Measurements from ENCODE around the gene TMEM169.
"Not testable (repeated sequence)": the region's sequence is repeated elsewhere in the genome, so short reads cannot be mapped to it uniquely, and the experiment has no call there.

Gene TMEM169

DNA sequence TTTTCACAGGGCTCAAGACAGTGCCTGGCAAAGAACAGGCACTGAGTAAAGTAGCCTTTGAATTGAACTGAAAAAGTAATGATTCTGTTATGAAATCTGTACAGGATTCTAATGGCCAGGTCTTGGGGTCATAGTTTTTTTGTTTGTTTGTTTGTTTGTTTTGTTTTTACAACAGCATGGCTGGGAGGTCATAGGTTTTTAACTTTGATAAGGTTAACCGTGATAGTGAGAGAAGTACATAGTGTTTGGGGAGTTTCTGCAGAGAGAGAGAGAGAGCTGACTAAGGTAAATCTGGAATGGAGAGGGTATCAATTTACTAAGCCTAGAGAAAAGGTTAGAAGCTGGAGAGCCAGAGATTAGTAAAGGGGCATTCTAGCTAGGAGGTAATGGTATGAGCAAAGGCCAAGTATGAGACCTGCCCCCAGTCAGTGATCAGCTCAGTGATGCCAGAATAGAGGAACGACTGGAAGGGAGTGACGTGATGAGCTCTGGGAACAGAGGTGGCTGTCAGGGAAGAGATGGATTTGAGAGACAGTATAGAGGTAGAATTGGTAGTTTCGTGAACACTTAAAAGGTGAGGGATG, 53.3 kb downstream of the TMEM169 start:
- no peak for DNase-seq

DNA sequence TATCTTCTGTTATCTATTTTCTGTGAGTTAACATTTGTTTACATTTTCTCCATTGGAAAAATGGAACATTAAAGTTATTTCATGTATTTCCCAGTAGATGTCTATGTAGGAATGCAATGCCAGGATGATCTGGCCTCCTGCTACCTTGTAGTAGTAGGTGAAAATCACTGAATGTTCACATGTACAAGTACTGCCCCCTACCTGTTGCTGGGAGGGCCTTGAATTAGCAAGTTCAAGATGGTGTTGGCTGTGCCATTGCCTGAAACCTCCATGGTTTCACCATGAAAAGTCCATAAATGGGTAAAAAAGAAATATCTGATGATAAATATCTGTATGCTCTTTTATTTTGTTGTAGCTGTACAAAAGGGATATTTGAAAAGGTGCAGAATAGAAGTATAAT, 58.2 kb downstream of the TMEM169 start:
- DNase-seq = no peak

DNA sequence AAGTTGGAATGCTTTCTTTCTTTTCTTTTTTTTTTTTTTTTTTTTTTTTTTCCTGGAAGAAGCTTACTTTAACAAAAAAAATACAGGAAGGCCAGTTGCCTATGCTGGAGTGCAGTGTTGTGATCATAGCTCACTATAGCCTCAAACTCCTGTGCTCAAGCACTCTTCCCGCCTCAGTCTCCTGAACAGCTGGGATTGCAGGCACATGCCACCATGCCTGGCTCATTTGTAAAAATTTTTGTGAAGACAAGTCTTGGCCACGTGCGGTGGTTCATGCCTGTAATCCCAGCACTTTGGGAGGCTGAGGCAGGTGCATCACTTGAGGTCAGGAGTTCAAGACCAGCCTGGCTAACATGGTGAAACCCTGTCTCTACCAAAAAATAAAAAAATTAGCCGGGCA, 59.8 kb downstream of the TMEM169 start:
- DNase-seq = not testable (repeated sequence)

DNA sequence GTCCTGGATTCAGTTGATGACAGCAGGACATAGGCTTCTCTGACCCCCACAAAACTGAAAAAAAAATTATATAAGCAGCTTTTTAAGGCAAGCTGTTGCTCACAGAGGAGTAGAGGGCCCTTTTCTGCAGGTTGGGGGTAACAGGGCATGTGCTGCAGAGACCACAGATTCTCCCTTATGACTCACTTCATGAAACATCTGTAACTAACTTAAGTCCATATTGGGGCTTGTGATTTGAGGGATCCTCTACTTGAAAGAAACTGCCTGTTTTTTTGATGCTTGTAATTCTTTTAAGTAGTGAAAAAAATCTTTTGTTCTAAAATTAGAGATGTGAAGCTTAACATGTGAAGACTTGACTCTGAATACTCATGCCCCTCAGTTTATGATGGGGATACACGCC, 60.8 kb downstream of the TMEM169 start:
- peak; percentile 81 for DNase-seq

DNA sequence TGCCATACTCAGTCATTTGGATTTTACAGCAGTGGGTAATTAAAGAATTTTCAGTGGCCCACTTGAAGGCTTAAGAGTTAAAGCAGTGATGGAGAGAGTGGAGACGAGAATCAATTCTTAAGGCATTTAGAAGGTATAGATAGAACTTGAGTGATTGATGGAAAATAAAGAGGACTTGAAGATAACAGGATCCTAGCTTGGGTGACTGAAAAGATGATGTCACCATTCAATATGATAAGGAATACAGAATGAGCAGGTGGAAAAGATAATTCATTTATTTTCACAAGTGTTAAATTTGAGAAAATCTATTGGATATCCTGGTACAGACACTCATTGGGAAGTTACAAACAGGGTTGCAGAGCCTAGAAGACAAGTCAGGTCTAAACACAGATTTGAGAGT, 62.7 kb downstream of the TMEM169 start:
- DNase-seq = no peak

DNA sequence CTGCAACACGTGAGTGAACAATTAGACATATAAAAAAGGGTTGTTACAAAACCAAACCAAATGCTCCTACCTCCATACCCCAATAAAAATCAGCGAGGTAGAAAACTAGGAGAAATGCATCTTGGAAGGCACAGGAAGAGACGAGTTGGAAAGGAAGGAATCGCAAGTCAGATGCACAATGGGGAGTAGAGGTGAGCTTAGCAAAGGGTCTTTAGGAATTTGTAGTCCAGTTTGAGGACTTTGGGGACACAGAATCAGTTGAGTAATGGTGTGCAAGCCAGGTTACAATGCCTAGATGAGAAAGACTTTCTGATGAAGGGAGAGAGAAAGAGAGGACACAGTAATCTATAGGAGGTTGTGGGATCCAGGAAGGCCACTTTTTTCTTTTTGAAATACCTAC, 63.1 kb downstream of the TMEM169 start:
- DNase-seq = no peak

DNA sequence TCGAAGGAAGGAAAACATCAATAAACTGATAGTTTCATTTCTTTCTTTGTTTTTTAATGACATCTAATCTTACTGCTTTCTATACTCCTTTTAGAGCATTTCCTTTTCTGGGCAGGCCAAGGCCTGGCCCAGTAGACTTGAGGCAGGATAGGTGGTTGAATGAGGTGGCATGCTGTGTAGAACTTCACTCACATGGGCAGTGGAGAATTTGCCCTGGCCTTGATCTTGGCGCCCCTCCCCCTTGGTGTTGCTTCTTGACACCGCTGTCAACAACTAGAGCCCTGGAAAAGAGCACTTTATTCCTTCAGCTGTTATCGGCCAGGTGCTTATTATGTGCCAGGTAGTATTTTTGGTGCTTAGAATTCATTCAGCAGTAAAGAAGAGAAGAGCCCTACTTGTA, 64.9 kb downstream of the TMEM169 start:
- no peak for DNase-seq

DNA sequence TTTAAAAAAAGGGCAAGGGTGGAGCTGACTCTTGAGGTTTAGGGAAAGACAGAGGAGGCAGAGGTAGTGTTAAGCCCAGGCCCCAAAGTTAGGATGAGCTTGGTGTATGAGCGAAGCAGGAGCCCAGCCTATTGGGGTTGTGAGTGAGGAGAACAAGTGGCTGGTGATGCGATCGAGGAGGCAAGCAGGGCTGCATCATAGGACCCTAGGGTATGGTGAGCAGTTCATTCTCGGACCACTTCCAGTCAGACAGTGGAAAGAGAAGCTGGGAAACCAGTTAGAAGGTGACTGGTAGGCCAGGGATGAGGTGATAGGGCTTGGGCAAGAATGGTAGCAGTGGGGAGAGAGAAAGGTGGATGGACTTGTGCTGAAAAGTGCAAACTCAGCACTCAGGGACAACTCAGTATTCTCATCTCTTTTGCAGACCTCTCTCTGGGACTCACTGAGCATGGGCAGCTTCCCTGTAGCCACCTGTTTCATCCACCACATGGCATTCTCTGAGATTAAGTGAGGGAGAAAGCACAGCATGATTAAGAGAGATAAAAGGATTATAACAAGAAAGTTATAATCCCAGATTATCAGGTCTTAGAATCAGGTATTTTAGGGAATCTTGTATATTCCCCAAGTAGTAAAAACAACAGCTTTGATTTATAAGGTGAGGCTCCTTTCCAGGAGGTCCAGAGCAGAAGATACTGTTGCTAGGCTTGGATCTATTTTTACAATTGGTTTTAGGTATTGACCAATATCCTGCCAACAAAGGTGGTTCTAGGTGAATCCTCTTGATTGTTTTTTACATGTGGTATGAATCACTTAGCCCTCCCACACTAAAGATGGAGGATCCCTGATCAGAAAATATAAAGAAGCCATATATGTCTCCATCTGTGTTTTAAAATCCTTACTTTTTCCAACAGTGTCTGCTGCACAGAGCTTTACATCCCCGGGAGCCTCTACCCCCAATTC, 65.7 kb downstream of the TMEM169 start:
- no peak for DNase-seq

DNA sequence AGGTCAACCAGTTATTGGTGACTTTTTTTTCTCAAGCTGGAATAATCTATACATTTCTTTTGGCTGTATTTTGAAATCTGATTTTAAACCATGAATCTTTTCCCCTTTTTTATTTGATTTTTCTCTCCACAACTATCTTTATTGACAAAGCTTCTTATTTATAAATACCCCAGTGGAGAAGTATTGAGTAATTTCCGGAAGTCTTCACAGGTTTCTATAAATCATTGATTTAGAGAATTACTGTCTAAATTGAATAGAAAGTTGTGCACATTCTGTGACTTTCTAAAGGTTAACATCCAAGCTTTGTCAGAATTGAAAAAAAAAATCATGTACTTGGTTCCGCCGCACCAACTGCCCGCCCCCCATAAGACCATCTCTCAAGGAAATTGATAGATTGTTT, 67.3 kb downstream of the TMEM169 start:
- DNase-seq = no peak

DNA sequence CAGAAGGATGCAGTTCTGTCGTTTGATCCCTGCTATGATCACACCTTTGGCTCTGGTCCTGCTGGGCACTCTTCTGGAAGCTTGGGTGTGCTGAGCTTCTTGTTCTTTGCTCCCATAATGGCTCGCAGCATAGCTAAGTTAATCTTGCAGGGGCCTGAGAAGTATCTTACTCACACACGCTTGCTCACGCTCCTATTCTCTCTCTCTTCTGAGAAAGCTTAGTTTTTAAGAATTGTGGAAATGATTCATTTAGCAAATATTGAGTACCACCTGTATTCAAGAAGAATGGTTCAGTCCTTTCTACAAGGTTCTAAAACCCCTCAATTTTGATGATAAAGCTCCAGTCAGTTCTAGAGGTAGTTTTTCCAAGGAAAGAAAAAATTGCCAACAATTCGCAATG, 68.0 kb downstream of the TMEM169 start:
- DNase-seq = peak; percentile 38

DNA sequence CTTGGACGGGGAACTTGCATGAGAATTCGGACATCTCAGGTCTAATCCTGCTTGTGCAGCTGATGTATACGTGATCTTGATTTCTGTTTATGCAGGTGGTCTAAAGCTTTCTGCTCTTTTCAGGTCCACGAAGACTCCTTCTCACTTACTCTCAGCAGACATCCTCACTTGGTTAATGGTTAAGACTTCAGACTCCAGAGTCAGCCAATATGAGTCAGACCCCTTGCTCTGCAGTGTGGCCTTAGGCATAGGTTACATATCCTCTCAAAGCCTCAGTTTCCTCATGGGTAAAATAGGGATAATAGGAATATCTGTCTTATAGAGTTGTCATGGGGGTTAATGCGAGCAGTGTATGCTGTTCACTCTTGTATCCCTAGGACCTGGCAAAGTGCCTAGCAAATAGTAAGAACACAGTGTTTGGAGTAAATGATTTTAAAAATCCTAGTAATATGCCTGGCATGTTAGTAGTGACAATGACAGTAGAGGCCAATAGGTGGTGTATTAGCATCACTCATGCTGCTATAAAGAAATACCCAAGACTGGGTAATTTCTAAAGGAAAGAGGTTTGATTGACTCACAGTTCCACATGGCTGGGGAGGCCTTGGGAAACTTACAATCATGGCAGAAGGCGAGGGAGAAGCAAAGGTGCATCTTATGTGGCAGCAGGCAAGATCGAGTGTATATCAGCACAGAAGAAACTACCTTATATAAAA, 69.8 kb downstream of the TMEM169 start:
- DNase-seq = peak; percentile 22
